Measurements from ENCODE around the gene NPSR1.

DNA sequence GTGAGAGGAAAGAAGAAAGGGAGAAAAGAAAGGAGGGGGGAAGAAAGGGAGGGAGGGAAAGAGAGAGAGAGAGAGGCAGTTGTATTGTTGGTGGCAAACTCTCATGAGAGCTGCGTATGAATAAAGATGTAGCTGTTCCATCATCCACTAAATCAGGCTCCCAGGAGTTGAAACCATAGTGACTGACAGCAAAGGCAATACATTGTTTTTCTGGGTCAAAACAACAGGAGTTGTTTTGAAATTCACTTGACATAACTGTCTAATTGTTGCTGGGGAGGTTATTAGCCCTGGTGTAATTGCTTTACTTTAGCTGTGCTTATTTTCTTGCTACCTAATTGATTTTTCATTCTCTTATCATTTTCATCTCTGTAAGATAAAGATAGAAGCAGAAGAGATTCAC, 173.4 kb downstream of the NPSR1 start:
- TF ChIP-seq, protein P1, sequence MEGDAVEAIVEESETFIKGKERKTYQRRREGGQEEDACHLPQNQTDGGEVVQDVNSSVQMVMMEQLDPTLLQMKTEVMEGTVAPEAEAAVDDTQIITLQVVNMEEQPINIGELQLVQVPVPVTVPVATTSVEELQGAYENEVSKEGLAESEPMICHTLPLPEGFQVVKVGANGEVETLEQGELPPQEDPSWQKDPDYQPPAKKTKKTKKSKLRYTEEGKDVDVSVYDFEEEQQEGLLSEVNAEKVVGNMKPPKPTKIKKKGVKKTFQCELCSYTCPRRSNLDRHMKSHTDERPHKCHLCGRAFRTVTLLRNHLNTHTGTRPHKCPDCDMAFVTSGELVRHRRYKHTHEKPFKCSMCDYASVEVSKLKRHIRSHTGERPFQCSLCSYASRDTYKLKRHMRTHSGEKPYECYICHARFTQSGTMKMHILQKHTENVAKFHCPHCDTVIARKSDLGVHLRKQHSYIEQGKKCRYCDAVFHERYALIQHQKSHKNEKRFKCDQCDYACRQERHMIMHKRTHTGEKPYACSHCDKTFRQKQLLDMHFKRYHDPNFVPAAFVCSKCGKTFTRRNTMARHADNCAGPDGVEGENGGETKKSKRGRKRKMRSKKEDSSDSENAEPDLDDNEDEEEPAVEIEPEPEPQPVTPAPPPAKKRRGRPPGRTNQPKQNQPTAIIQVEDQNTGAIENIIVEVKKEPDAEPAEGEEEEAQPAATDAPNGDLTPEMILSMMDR (IDR thresholded peaks at IDR 0.05; ENCODE audit: poor library complexity): no peak
- no peak for TF ChIP-seq EZH2 (IDR thresholded peaks at IDR 0.05; ENCODE audit: borderline replicate concordance)
- no peak for TF ChIP-seq EZH2phosphoT487 (IDR thresholded peaks at IDR 0.05; ENCODE audit: low read depth, severe bottlenecking, unreplicated experiment)

Data from hepatocyte (in vitro differentiated cells).